ENCODE data around the gene ARID3C.

Gene ARID3C

GRCh38 chr9:34575862-34576596 is 52.8 kb downstream of the ARID3C start:
- no peak for DNase-seq

DNA sequence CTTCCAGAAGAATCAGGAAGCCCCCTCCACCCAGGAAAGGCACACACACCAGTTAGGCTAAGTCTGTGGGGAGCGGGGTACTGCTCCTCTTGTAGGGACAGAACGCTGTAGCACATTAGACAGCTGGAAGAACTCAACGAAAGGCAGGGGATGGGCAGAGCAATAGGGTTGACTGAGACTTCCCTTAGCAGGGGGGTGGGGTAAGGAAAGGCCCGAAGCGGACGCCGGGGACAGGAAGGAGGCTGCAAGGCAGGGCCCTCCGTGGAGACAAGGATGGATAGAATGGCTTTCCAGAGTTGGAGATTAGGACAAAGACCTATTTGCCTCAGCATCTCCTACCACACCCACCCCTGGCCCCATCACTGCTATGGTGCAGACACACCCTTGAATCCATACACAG is 53.6 kb downstream of the ARID3C start:
- no peak for DNase-seq

DNA sequence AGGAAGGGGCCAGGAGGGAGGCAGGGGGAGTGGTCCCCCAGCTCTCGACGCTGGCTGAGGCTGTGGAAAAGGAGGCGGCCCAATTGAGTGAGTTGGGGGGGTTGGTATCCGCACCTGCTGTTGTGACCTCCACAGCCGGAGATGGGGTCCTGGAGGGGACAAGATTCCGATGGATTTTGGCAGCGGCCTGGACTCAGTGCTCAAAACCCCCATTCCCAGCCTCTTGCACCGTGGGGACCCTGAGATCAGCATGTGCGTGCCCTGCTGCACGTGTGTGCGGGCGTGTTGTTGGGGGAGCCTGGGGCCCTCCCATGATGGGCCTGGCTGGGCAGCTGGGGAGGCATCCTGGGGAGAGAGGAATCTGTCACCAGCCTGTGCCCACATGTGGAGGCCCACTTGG is 54.3 kb downstream of the ARID3C start:
- DNase-seq: no peak

DNA sequence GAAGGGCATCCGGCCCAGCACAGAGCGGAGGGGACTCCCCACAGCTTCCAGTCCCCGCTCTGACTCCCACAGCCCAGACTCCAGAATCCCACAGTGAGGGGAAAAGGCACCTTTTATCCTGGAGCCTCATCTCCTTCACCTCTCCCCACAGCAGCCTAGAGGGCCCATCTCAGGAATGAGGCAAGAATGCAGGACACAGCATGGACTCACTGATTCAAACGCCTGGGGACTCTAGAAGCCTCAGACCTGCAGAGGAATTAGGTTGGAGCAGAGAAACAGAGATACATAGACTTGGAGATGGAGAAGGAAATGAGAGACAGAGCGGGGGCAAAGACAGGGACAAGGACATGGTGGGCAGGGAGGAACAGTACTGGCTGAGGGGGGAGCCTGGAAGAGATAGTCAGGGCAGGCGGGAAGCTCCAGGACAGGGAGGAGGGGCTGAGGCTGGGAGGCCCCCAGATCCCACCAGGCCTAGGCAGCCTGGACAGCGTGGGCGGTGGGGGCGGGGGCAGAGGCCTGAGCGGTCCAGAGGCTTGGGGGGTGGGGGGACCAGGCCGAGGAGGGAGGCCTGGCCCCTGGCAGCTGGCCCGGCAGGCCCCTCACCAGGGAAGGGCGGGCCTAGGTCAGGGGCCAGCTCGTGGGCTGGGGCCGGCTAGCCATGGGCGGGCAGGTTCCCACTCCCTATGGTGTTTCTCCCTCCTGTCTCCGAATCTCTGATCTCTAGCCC is 55.1 kb downstream of the ARID3C start:
- DNase-seq: no peak

DNA sequence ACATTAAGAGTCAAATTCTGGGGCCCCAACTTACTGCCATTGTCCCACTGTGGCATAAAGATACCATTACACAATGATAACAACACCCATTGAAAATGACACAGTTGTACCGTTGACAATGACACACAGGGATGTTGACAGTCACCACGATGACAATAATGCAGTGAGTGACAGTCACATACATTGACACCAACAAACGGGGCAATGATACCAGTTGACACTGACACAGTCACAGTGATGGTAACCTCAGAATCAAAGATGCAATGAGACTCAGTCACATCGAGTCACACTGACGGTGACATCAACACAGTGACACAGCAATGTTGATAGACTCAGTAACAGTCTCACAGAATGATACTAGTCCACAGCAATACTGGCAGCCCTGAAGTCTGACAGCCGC is 56.2 kb downstream of the ARID3C start:
- no peak for DNase-seq

GRCh38 chr9:34572092-34572491 is 56.8 kb downstream of the ARID3C start:
- DNase-seq: no peak

DNA sequence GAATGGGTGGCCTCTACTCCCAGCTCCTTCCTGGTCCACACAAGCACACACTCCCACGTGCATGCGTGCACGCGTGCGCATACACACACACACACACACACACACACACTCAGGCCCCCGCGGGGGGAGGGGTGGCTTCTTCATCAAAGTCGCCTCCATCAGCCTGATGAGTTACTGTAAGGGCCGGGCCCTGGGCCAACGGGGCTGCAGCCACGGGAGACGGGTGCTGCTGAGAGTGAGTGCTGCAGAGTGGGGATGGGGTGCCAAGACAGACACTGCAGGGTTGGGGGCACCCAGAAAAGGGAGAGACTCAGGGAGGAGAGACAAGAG is 57.4 kb downstream of the ARID3C start:
- no peak for DNase-seq

Measured in kidney glomerular epithelial cell (primary cell).